ENCODE results near the gene ARIH1. TPM values are rescaled to one million over a fixed set of nuclear protein-coding genes. Genes with fewer than 3 reads are reported as not detected.

Gene ARIH1
- total RNA-seq, 6 experiments from 2014 or later, result 138 to 171 (median 159) TPM

DNA sequence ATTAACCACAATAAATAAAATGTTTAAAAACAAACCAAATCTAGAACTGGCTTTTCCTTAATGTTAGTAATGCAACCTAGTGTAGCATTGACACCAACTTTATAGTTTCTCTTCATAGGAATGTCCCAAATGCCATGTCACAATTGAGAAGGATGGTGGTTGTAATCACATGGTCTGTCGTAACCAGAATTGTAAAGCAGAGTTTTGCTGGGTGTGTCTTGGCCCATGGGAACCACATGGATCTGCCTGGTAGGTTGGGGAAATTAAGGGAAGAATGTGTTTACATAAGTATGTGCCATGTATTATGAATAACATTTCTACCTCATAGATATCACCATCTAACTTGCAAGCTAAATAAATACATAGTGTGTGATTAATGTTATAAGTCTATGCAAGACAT, 95.9 kb downstream of the ARIH1 start:
- DNase-seq, result no peak
- Mint-ChIP-seq H3K36me3 (ENCODE audit: low read depth) (peaks cover 24% of the 10 kb centered on the region), H3K4me1 (ENCODE audit: low read depth) (peaks cover 5% of the 10 kb centered on the region; the same call in 1 of the 2 replicates), H3K9me3 (no peaks in the 10 kb centered on the region), H3K27ac (peak overlapping the region; percentile 6; the same call in 1 of the 2 replicates), H3K27me3 (ENCODE audit: insufficient read depth) (no peaks in the 10 kb centered on the region), H3K4me3 (no peak overlapping the region)
- TF ChIP-seq, protein P1, sequence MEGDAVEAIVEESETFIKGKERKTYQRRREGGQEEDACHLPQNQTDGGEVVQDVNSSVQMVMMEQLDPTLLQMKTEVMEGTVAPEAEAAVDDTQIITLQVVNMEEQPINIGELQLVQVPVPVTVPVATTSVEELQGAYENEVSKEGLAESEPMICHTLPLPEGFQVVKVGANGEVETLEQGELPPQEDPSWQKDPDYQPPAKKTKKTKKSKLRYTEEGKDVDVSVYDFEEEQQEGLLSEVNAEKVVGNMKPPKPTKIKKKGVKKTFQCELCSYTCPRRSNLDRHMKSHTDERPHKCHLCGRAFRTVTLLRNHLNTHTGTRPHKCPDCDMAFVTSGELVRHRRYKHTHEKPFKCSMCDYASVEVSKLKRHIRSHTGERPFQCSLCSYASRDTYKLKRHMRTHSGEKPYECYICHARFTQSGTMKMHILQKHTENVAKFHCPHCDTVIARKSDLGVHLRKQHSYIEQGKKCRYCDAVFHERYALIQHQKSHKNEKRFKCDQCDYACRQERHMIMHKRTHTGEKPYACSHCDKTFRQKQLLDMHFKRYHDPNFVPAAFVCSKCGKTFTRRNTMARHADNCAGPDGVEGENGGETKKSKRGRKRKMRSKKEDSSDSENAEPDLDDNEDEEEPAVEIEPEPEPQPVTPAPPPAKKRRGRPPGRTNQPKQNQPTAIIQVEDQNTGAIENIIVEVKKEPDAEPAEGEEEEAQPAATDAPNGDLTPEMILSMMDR (IDR thresholded peaks at IDR 0.05), result no peak

DNA sequence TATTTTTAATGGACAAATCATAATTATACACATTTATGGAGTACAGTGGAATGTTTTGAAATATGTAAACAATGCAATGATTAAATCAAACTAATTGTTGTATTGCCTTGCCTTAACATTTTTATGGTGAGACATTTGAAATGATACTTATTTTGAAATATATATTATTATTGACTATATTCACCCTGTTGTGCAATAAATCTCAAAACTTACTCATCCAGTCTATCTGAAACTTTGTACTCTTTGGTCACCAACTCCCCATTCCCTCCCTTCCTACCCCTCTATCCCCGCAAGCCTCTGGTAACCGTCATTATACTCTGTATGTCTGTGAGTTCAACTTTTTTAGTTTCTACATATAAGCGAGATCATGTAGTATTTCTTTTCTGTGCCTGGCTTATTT, 105.7 kb downstream of the ARIH1 start:
- peaks cover 6% of the 10 kb centered on the region for H3K9me3 Mint-ChIP-seq
- peaks cover 17% of the 10 kb centered on the region for H3K4me1 Mint-ChIP-seq (ENCODE audit: low read depth)
- TF ChIP-seq, protein P1 (IDR thresholded peaks at IDR 0.05), result no peak
- H3K36me3 Mint-ChIP-seq (ENCODE audit: low read depth), result peaks cover 51% of the 10 kb centered on the region
- peaks cover 3% of the 10 kb centered on the region for H3K27me3 Mint-ChIP-seq (ENCODE audit: insufficient read depth)
- DNase-seq, result no peak
- no peak overlapping the region for H3K27ac Mint-ChIP-seq
- H3K4me3 Mint-ChIP-seq, result no peak overlapping the region

DNA sequence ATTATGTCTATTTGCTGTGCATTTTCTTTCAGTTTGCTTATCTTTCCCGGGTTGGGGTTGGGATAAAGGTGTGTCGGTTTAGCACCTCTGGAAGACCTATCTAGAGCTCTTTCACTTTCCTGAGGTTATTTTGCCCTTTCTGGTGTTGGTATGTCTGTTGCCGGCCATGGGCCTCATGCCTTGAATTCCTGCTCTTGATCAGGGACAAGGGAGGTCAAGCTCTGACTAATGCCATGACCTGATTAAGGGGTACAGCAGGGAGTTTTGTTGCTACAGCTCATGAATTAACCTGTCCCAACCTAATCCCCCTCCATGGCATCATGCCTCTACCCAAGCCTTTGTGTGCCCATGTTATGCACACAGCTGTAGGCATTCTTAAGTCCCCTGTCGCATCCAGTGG, 109.9 kb downstream of the ARIH1 start:
- H3K27ac Mint-ChIP-seq, result 0 out of 2 replicates have a peak overlapping the region, but pooled peaks have one; percentile 2
- H3K27me3 Mint-ChIP-seq (ENCODE audit: insufficient read depth), result peaks cover 1% of the 10 kb centered on the region; the same call in 1 of the 2 replicates
- peak; percentile 22 for DNase-seq
- H3K9me3 Mint-ChIP-seq, result peaks cover 4% of the 10 kb centered on the region
- H3K4me1 Mint-ChIP-seq (ENCODE audit: low read depth), result peaks cover 26% of the 10 kb centered on the region
- H3K36me3 Mint-ChIP-seq (ENCODE audit: low read depth), result peaks cover 42% of the 10 kb centered on the region
- TF ChIP-seq, protein P1 (IDR thresholded peaks at IDR 0.05), result no peak
- no peak overlapping the region for H3K4me3 Mint-ChIP-seq

DNA sequence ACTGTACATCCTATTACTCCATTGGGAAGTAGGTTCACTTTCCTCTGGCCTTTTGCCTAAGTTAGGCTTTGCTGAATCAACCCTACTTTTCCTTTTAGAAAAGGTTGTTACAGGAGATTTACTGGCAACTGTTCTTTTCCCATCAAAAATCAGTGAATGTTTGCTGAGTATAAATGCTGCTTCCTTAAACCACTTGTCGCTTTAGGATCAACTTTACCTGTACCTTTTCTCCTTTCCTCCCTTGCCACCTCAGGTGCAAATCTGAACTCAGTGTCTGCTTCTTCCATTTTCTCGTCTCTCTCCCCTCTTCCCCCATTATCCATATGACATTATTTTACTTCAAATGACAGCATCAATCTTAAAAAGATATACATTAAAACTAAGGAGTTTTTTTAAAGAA, 110.9 kb downstream of the ARIH1 start:
- H3K36me3 Mint-ChIP-seq (ENCODE audit: low read depth), result peaks cover 33% of the 10 kb centered on the region
- no peak overlapping the region for H3K4me3 Mint-ChIP-seq
- H3K9me3 Mint-ChIP-seq, result no peaks in the 10 kb centered on the region
- TF ChIP-seq, protein P1 (IDR thresholded peaks at IDR 0.05), result no peak
- H3K27me3 Mint-ChIP-seq (ENCODE audit: insufficient read depth), result peaks cover 1% of the 10 kb centered on the region; the same call in 1 of the 2 replicates
- H3K27ac Mint-ChIP-seq, result peak overlapping the region; percentile 21; the same call in 1 of the 2 replicates
- H3K4me1 Mint-ChIP-seq (ENCODE audit: low read depth), result peaks cover 27% of the 10 kb centered on the region
- no peak for DNase-seq

DNA sequence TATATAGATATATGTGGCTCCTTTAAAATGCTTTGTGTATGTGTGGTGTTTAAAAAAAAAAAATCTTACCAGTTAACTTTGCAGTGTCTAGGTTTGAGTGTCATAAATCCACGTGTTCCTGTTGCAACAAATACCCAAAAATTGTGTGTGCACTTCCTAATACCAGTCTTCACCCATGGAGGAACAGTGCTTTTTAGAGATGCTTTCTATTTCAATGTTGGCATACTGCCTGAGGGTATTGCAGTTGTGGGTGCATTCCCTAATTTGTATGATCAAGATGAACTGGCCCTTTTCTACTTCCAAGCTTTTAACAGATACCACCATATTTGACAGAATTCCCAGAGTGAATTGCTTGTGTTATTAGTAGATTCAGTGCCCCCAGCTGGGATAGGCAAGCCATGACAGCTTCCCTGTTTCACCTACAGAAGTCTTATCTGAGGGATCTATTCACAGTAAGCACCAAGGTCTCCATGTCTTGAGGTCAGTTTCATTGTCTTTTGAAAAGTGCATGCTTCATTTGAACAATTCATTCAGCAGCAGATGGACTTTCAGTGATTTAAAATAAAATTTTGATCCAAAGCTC, 111.4 kb downstream of the ARIH1 start:
- peaks cover 28% of the 10 kb centered on the region for H3K36me3 Mint-ChIP-seq (ENCODE audit: low read depth)
- H3K9me3 Mint-ChIP-seq, result no peaks in the 10 kb centered on the region
- TF ChIP-seq, protein P1 (IDR thresholded peaks at IDR 0.05), result peak; percentile 61
- peaks cover 3% of the 10 kb centered on the region; the same call in 1 of the 2 replicates for H3K27me3 Mint-ChIP-seq (ENCODE audit: insufficient read depth)
- DNase-seq, result peak; percentile 15
- H3K4me3 Mint-ChIP-seq, result no peak overlapping the region
- peaks cover 33% of the 10 kb centered on the region for H3K4me1 Mint-ChIP-seq (ENCODE audit: low read depth)
- no peak overlapping the region; the same call in 1 of the 2 replicates for H3K27ac Mint-ChIP-seq
